ENCODE data around the gene KANK4. TPM values are rescaled to one million over a fixed set of nuclear protein-coding genes. Genes with fewer than 3 reads are reported as not detected.

The KANK4 gene
- total and polyA plus RNA-seq, 2 of the 4 experiments (the other 2 are of a cell fraction): not detected

DNA sequence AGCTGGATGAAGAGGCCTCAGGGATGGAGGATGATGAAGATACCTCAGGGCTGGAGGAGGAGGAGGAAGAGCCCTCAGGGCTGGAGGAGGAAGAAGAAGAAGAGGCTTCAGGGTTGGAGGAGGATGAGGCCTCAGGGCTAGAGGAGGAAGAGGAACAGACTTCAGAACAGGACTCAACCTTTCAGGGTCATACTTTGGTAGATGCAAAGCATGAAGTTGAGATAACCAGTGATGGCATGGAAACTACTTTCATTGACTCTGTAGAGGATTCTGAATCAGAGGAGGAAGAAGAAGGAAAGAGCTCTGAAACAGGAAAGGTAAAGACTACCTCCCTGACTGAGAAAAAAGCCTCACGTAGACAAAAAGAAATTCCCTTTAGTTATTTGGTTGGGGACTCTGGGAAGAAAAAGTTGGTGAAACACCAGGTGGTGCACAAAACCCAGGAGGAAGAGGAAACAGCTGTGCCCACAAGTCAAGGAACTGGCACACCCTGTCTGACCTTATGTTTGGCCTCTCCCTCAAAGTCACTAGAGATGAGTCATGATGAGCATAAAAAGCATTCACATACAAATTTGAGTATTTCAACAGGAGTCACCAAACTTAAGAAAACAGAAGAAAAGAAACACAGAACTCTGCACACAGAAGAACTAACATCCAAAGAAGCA is 109.2 kb downstream of the KANK4 start:
- no peak overlapping the region for H4K8ac ChIP-seq (ENCODE audit: low read depth in 2 of 2, low read length in 2 of 2)
- H3K4me1 ChIP-seq (ENCODE audit: control insufficient read depth, insufficient read depth, low read length): no peaks in the 10 kb centered on the region
- H4K5ac ChIP-seq (ENCODE audit: low read depth, low read length): no peak overlapping the region
- H3K4me3 ChIP-seq (ENCODE audit: insufficient read depth, low read depth, low read length): no peak overlapping the region
- dilution Hi-C loops (cut with HindIII; ENCODE audit: low sequenced_read_pairs, unreplicated experiment): no loop called here
- no peak overlapping the region for H3K4me2 ChIP-seq (ENCODE audit: low read depth, low read length)
- in situ Hi-C loops (cut with MboI; ENCODE audit: low sequenced_read_pairs): no loop called here
- H3K79me1 ChIP-seq (ENCODE audit: low read depth in 1 of 2, low read length in 2 of 2): no peaks in the 10 kb centered on the region
- H3K9me3 ChIP-seq (ENCODE audit: control insufficient read depth, insufficient read depth, low read length): peaks cover 13% of the 10 kb centered on the region; the same call in 1 of the 2 replicates
- no peak overlapping the region for H3K14ac ChIP-seq (replicated peaks; ENCODE audit: low read depth, low read length)
- no peaks in the 10 kb centered on the region for H4K20me1 ChIP-seq (ENCODE audit: insufficient read depth, low read length)
- no peak overlapping the region for H3K23ac ChIP-seq (ENCODE audit: low read depth, low read length)
- TF ChIP-seq SMC3 (IDR thresholded peaks at IDR 0.05; ENCODE audit: low read depth, low read length) (no peak), POLR2A (IDR thresholded peaks at IDR 0.05; ENCODE audit: low read depth, low read length) (no peak), MXI1 (IDR thresholded peaks at IDR 0.05; ENCODE audit: borderline replicate concordance, low read depth, low read length) (no peak), BHLHE40 (IDR thresholded peaks at IDR 0.05; ENCODE audit: low read depth, low read length) (no peak), FOS (IDR thresholded peaks at IDR 0.05; ENCODE audit: low read depth, low read length) (no peak), NFE2L2 (IDR thresholded peaks at IDR 0.05; ENCODE audit: low read depth, low read length) (no peak)
- TF ChIP-seq, protein P1, sequence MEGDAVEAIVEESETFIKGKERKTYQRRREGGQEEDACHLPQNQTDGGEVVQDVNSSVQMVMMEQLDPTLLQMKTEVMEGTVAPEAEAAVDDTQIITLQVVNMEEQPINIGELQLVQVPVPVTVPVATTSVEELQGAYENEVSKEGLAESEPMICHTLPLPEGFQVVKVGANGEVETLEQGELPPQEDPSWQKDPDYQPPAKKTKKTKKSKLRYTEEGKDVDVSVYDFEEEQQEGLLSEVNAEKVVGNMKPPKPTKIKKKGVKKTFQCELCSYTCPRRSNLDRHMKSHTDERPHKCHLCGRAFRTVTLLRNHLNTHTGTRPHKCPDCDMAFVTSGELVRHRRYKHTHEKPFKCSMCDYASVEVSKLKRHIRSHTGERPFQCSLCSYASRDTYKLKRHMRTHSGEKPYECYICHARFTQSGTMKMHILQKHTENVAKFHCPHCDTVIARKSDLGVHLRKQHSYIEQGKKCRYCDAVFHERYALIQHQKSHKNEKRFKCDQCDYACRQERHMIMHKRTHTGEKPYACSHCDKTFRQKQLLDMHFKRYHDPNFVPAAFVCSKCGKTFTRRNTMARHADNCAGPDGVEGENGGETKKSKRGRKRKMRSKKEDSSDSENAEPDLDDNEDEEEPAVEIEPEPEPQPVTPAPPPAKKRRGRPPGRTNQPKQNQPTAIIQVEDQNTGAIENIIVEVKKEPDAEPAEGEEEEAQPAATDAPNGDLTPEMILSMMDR (conservative IDR thresholded peaks at IDR 0.05; ENCODE audit: low read depth, low read length): no peak
- H2BK120ac ChIP-seq (ENCODE audit: low read depth, low read length): no peak overlapping the region
- H3K27ac ChIP-seq (ENCODE audit: insufficient read depth, low read length): no peak overlapping the region
- H2BK15ac ChIP-seq (ENCODE audit: low read depth, low read length): no peak overlapping the region
- H3K4ac ChIP-seq (ENCODE audit: low read depth, low read length): no peak overlapping the region
- no peaks in the 10 kb centered on the region for H3K36me3 ChIP-seq (ENCODE audit: control insufficient read depth, insufficient read depth, low read length)
- CTCF ChIA-PET: no interaction called here
- no peak overlapping the region for H2BK5ac ChIP-seq (ENCODE audit: low read depth, low read length, poor library complexity, severe bottlenecking)
- H2AK9ac ChIP-seq (replicated peaks; ENCODE audit: low read depth, low read length, poor library complexity): no peak overlapping the region
- no peak overlapping the region for H2BK20ac ChIP-seq (ENCODE audit: low read depth, low read length)
- no peak overlapping the region for H2AK5ac ChIP-seq (ENCODE audit: low read depth, low read length)
- DNase-seq: no peak
- no peak overlapping the region for H3K18ac ChIP-seq (ENCODE audit: low read depth, low read length)
- H2AFZ ChIP-seq (replicated peaks; ENCODE audit: low read length, poor library complexity): no peak overlapping the region
- intact Hi-C loops (cut with micrococcal nuclease): loop anchor here (2.0 kb wide), 1 partner anchor 63 kb away; no protein-coding TSS in a partner anchor
- no CpG with 5 or more reads among the region's 1 CpG for WGBS, 2 experiments (ENCODE audit: extremely low coverage in 2 of 2, insufficient read length in 1 of 2)
- no peak for ATAC-seq (ENCODE audit: low read depth)
- no peak overlapping the region for H4K91ac ChIP-seq (ENCODE audit: insufficient read depth, low read depth, low read length)
- no peak overlapping the region for H3K56ac ChIP-seq (ENCODE audit: extremely low read depth, insufficient read depth, low read length)
- POLR2A ChIA-PET (ENCODE audit: unreplicated experiment): no interaction called here
- BruUV-seq (replicated peaks): no TSS peak
- H3K27me3 ChIP-seq (ENCODE audit: control insufficient read depth, insufficient read depth, low read length): no peaks in the 10 kb centered on the region
- no peaks in the 10 kb centered on the region for H3K9me1 ChIP-seq (ENCODE audit: insufficient read depth, low read length)
- H3K9ac ChIP-seq (ENCODE audit: low read depth, low read length): no peak overlapping the region

Data from IMR-90 (cell line).